K562 (cell line): ENCODE data around the gene IFRD1. TPM values are rescaled to one million over a fixed set of nuclear protein-coding genes. Genes with fewer than 3 reads are reported as not detected.

Experiments used
- ATAC-seq: fragments of 200-7000 bp; cut with Tn5 transposase; 3 replicates; pipeline ENCODE4 v1.9.1; 2020; ENCODE audit warnings: moderate library complexity
- BruUV-seq: library from RNA; stranded (reverse); fragments of 400-500 nt; replicated peaks from 2 replicates; lab custom pipeline; 2021; lab: Mats Ljungman, UMichigan
- CTCF ChIA-PET: fragments of 300-600 bp; formaldehyde crosslinking; extraction: SDS; loops from one replicate; lab custom pipeline; 2021; ENCODE audit warnings: low intra/inter-chr PET ratio; lab: Yijun Ruan, JAX
- POLR2A ChIA-PET: fragments of 300-600, 350-650 bp; sonication (Branson Sonifier 250); formaldehyde crosslinking; extraction: SDS; loops from one replicate; lab custom pipeline; 2021; ENCODE audit warnings: antibody characterized with exemption, inconsistent platforms; lab: Yijun Ruan, JAX
- DNase-seq, 4 experiments: peaks; one replicate each; pipeline versions ENCODE4 v3.0.0 to v3.0.0-alpha.2; 2011 to 2018; ENCODE audit warnings: low spot score in 3 of 4, mixed read lengths in 3 of 4; ENCODE audit errors: extremely low read depth in 1 of 4
- FAIRE-seq: peaks from 2 replicates; lab custom pipeline; 2011; peaks lifted over from hg19 to GRCh38; lab: Jason Lieb, UNC
- H2AFZ ChIP-seq: 2 replicates; pipeline ENCODE4 v1.6.0; 2011; ENCODE audit warnings: low read depth, low read length, control low read depth, inconsistent platforms
- H3K27ac ChIP-seq: fragments of 200-600 bp; 3 replicates; pipeline ENCODE4 v1.8.0; 2011; ENCODE audit warnings: low read depth, mild to moderate bottlenecking, control low read depth, inconsistent platforms, low read length, moderate library complexity, mixed read lengths; ENCODE audit errors: extremely low read depth
- H3K27me3 ChIP-seq, 2 experiments: fragments of 300-600 bp in 1 of 2; 2 replicates in 1 of 2; 3 replicates in 1 of 2; pipeline versions ENCODE4 v1.6.0 to v1.8.0; 2011; ENCODE audit warnings: inconsistent platforms in 2 of 2, low read length in 2 of 2, mild to moderate bottlenecking in 1 of 2, mixed read lengths in 1 of 2, moderate library complexity in 1 of 2; ENCODE audit not compliant: control insufficient read depth in 2 of 2, insufficient read depth in 2 of 2
- H3K36me3 ChIP-seq: fragments of 300-600 bp; 3 replicates; pipeline ENCODE4 v1.8.0; 2011; ENCODE audit warnings: mild to moderate bottlenecking, low read length, inconsistent platforms; ENCODE audit not compliant: control insufficient read depth, insufficient read depth
- H3K4me1 ChIP-seq, 2 experiments: fragments of 200-600 bp in 1 of 2; replicated peaks in 1 of 2; 2 replicates in 1 of 2; 3 replicates in 1 of 2; pipeline versions ENCODE4 v1.5.1 to v1.8.0; 2011; ENCODE audit warnings: inconsistent platforms in 2 of 2, low read length in 2 of 2, mild to moderate bottlenecking in 1 of 2, mixed read lengths in 1 of 2, moderate library complexity in 1 of 2; ENCODE audit not compliant: control insufficient read depth in 2 of 2, insufficient read depth in 2 of 2
- H3K4me2 ChIP-seq: 2 replicates; pipeline ENCODE4 v1.6.1; 2011; ENCODE audit warnings: low read length, control low read depth, inconsistent platforms, mixed read lengths; ENCODE audit not compliant: insufficient read depth
- H3K4me3 ChIP-seq: fragments of 200-600 bp; sonication (generic), shearing (Covaris generic); 2 replicates; pipeline ENCODE4 v1.5.1; 2016; ENCODE audit warnings: control low read depth, inconsistent platforms
- H3K79me2 ChIP-seq: fragments of 200-600 bp; 3 replicates; pipeline ENCODE4 v1.8.0; 2011; ENCODE audit warnings: low read length, inconsistent platforms; ENCODE audit not compliant: control insufficient read depth, insufficient read depth
- H3K9ac ChIP-seq, 2 experiments: 2 replicates each; pipeline versions ENCODE4 v1.6.0 to v1.6.1; 2011; ENCODE audit warnings: low read depth in 2 of 2, low read length in 2 of 2, control low read depth in 1 of 2, inconsistent platforms in 1 of 2, mild to moderate bottlenecking in 1 of 2, mixed read lengths in 1 of 2; ENCODE audit not compliant: insufficient read depth in 1 of 2
- H3K9me1 ChIP-seq: one replicate; pipeline ENCODE4 v1.6.0; 2011; ENCODE audit warnings: inconsistent platforms, mild to moderate bottlenecking, low read length, moderate library complexity; ENCODE audit not compliant: control insufficient read depth, insufficient read depth
- H3K9me3 ChIP-seq: replicated peaks from 2 replicates; pipeline ENCODE4 v1.5.1; 2011; ENCODE audit warnings: low read depth, low read length, inconsistent platforms; ENCODE audit not compliant: control insufficient read depth, insufficient read depth
- H4K20me1 ChIP-seq: replicated peaks from 2 replicates; pipeline ENCODE4 v1.6.1; 2011; ENCODE audit warnings: low read length, inconsistent platforms, mixed read lengths; ENCODE audit not compliant: control insufficient read depth, insufficient read depth
- ATF4 ChIP-seq: fragments of 450-650 bp; formaldehyde crosslinking; IDR thresholded peaks from 2 replicates; pipeline ENCODE4 v1.4.0; 2022; ENCODE audit warnings: mild to moderate bottlenecking, moderate library complexity
- BRD4 ChIP-seq: fragments of 200-600 bp; sonication (generic); IDR thresholded peaks from 2 replicates; pipeline ENCODE4 v1.6.1; 2017; ENCODE audit warnings: inconsistent platforms
- CHD4 ChIP-seq: fragments of 200-600 bp; sonication (generic); IDR thresholded peaks from 3 replicates; pipeline ENCODE4 v1.6.1; 2012; ENCODE audit warnings: low read depth, mild to moderate bottlenecking, mixed read lengths, low read length, inconsistent platforms; ENCODE audit not compliant: insufficient read depth, insufficient replicate concordance, poor library complexity, severe bottlenecking
- ELF2 ChIP-seq: fragments of 250-450 bp; sonication (Bioruptor Pico); IDR thresholded peaks from 2 replicates; pipeline ENCODE4 v1.5.0; 2021; ENCODE audit warnings: mild to moderate bottlenecking
- FOXK1 ChIP-seq: sonication (generic); formaldehyde crosslinking; IDR thresholded peaks from 2 replicates; pipeline ENCODE4 v1.8.0; 2022; ENCODE audit warnings: missing genetic modification reagents, mild to moderate bottlenecking, borderline replicate concordance
- HDAC8 ChIP-seq: fragments of 450-650 bp; IDR thresholded peaks from 2 replicates; pipeline ENCODE4 v1.6.1; 2016; ENCODE audit warnings: mild to moderate bottlenecking, missing genetic modification characterization, moderate library complexity, missing compliant biosample characterization
- NKRF ChIP-seq: fragments of 450-650 bp; IDR thresholded peaks from 2 replicates; pipeline ENCODE4 v1.6.1; 2016; ENCODE audit warnings: borderline replicate concordance
- TCF15 ChIP-seq: fragments of 250-450 bp; sonication (Bioruptor Pico); IDR thresholded peaks from 2 replicates; pipeline ENCODE4 v1.8.0; 2022; ENCODE audit warnings: moderate library complexity, mild to moderate bottlenecking, inconsistent platforms
- TSHZ1 ChIP-seq: fragments of 250-450 bp; sonication (Bioruptor Pico); IDR thresholded peaks from 2 replicates; pipeline ENCODE4 v1.4.0; 2020; ENCODE audit warnings: mild to moderate bottlenecking, moderate library complexity
- ZBTB12 ChIP-seq: fragments of 250-450 bp; sonication (Bioruptor Pico); IDR thresholded peaks from 2 replicates; pipeline ENCODE4 v1.4.0; 2020
- ZNF589 ChIP-seq: fragments of 200-800 bp; sonication (Bioruptor generic); IDR thresholded peaks from 2 replicates; pipeline ENCODE4 v1.6.1; 2016; ENCODE audit warnings: low read depth, missing genetic modification characterization, missing compliant biosample characterization
- ZNF830 ChIP-seq: fragments of 250-450 bp; sonication (Bioruptor Pico); IDR thresholded peaks from 2 replicates; pipeline ENCODE4 v1.5.0; 2021; ENCODE audit warnings: mild to moderate bottlenecking
- ZSCAN32 ChIP-seq: fragments of 450-650 bp; formaldehyde crosslinking; IDR thresholded peaks from 2 replicates; pipeline ENCODE4 v1.4.0; 2020; ENCODE audit warnings: mild to moderate bottlenecking, moderate library complexity
- WGBS: fragments of 100-300 bp; shearing (Covaris generic); methylation state at CpG from one replicate; pipeline ENCODE4 v1.1.6; 2016; ENCODE audit warnings: low coverage, mixed read lengths; ENCODE audit not compliant: insufficient coverage; ENCODE audit errors: missing lambda C conversion rate; 5-methylcytosine and 5-hydroxymethylcytosine counted together
- in situ Hi-C: fragments of 300-500 bp; cut with MboI; formaldehyde crosslinking; loops from 4 replicates; pipeline ENCODE4 v1.15.0; 2018; ENCODE audit warnings: inconsistent platforms, mixed read lengths
- intact Hi-C: fragments of 100-400 bp; cut with micrococcal nuclease; formaldehyde crosslinking; loops from 2 replicates; pipeline ENCODE4 v1.14.2; 2022
- polyA plus RNA-seq, 8 experiments: library from polyadenylated mRNA; depleted of rRNA in 4 of 8; stranded (reverse) in 5 of 8; unstranded in 3 of 8; fragments of >200 nt; fragmentation: Nextera tagmentation in 2 of 8; fragmentation: Illumina TruSeq in 1 of 8; extraction: Ambion mirVana in 2 of 8; extraction: Trizol in 1 of 8; gene quantifications; 2 replicates each; pipeline versions ENCODE4 v1.2.1 to v1.2.3, GENCODE V29; 2011 to 2014; ENCODE audit warnings: inconsistent platforms in 1 of 8, missing spikeins in 1 of 8
- total RNA-seq, 7 experiments: library from RNA; depleted of rRNA in 6 of 7; stranded (reverse); fragments of >200 nt in 6 of 7; fragmentation: Illumina TruSeq in 2 of 7; extraction: Trizol in 2 of 7; gene quantifications; 2 replicates each; pipeline versions ENCODE4 v1.2.1 to v1.2.3, GENCODE V29; 2011 to 2021; ENCODE audit warnings: low replicate concordance in 1 of 7

The IFRD1 gene
- total and polyA plus RNA-seq, 9 of the 15 experiments (the other 6 are each of a cell fraction or from before 2014, with no cell fraction given) = 27.6 to 81.8 (median 68.1) TPM

- Histone ChIP-seq H3K4me2 (no peak overlapping the region), H3K79me2 (no peaks in the 10 kb centered on the region), H2AFZ (no peak overlapping the region), H3K4me3 (no peak overlapping the region), H3K9ac (no peak overlapping the region), H3K27me3 (peaks cover 11 to 13% of the 10 kb centered on the region in 2 experiments), H4K20me1 (no peaks in the 10 kb centered on the region), H3K4me1 (no peaks in the 10 kb centered on the region), H3K36me3 (no peaks in the 10 kb centered on the region), H3K9me1 (no peaks in the 10 kb centered on the region), H3K27ac (no peak overlapping the region), H3K9me3 (no peaks in the 10 kb centered on the region)
- FAIRE-seq (no peak), DNase-seq (no peak), ATAC-seq (no peak)
- 0% methylated on average over 2 of the region's 2 CpGs for WGBS
- ChIA-PET CTCF (interaction anchor here (2.1 to 3.2 kb wide), 2 partner anchors 731 to 752 kb away, joined by 15 to 28 read pairs; no protein-coding TSS in a partner anchor), POLR2A (no interaction called here)
- intact Hi-C loops = loop anchor here (1.0 to 10.0 kb wide), 5 partner anchors 77 to 753 kb away; partner anchors contain the start of genes DOCK4 and ZNF277
- no peak for TF ChIP-seq ZNF589 (CRISPR knock-in tag)
- no peak for TF ChIP-seq ZBTB12 (CRISPR knock-in tag)
- TF ChIP-seq BRD4 = no peak
- TF ChIP-seq TSHZ1 (CRISPR knock-in tag) = no peak
- TF ChIP-seq HDAC8 = no peak
- TF ChIP-seq ZSCAN32 (CRISPR knock-in tag) = no peak
- no peak for TF ChIP-seq TCF15
- no peak for TF ChIP-seq CHD4
- TF ChIP-seq FOXK1 (CRISPR knock-in tag) = no peak
- TF ChIP-seq ATF4 (CRISPR knock-in tag) = no peak
- no peak for TF ChIP-seq ZNF830 (CRISPR knock-in tag)
- no peak for TF ChIP-seq ELF2
- TF ChIP-seq NKRF = no peak
- in situ Hi-C loops = loop anchor here (5.0 kb wide), 1 partner anchor 752 kb away; no protein-coding TSS in a partner anchor
- no TSS peak for BruUV-seq
These were observed 44.4 kb downstream of the IFRD1 start for GRCh38 chr7:112494656-112495055.
